Retinal pigment epithelial cell (primary cell): Measurements from ENCODE around the gene DNPH1.

Experiments used
- DNase-seq: peaks from one replicate; pipeline ENCODE4 v3.0.0-alpha.2; 2010; ENCODE audit warnings: low read depth
- H3K4me3 ChIP-seq: 2 replicates; pipeline ENCODE4 v1.5.1; 2011; ENCODE audit warnings: mild to moderate bottlenecking, low read length, control low read depth, moderate library complexity
- TF ChIP-seq, protein P1 (sequence below): conservative IDR thresholded peaks from 2 replicates; pipeline ENCODE4 v1.5.1; 2011; ENCODE audit warnings: low read depth, low read length, control low read depth, inconsistent platforms

The DNPH1 gene

DNA sequence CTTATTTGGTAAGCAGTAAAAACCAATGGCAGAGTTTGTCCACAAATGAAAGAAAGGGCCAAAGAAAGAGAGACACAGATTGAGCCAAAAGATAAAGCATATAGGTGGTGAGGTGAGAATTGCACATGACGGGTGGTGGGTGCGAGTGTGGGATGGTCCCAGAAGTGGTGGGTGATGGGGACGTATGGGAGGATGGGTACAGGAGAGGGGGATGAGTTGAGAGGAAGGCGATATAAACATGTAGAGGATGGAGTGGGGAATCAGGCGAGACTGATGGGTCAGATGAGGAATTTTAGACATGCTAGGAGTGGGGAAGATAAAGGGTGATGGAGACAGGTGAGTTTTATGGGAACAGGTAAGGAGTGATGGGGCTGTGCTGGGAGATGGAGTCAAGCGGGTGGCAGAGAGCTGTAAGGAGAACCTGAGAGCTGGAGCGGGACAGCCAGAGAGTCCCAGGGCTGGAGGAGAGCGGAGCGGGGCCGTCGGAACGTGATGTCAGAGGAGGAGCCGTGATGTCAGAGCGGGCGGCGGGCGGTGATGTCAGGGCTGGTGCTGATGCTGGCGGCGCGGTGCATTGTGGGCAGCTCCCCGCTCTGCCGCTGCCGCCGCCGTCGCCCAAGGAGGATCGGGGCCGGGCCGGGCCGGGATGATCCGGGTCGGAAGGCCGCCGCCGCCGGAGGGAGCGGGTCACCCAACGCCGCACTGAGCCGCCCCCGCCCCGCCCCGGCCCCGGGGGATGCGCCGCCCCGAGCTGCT lies 13.8 kb upstream of the DNPH1 start, which contains the start of gene TTBK1:
TSS of gene TTBK1 (plus strand) at position 574 of the 756 bp plus-strand sequence. CDS start 3,180 bp downstream, outside the sequence.
- TF ChIP-seq, protein P1, sequence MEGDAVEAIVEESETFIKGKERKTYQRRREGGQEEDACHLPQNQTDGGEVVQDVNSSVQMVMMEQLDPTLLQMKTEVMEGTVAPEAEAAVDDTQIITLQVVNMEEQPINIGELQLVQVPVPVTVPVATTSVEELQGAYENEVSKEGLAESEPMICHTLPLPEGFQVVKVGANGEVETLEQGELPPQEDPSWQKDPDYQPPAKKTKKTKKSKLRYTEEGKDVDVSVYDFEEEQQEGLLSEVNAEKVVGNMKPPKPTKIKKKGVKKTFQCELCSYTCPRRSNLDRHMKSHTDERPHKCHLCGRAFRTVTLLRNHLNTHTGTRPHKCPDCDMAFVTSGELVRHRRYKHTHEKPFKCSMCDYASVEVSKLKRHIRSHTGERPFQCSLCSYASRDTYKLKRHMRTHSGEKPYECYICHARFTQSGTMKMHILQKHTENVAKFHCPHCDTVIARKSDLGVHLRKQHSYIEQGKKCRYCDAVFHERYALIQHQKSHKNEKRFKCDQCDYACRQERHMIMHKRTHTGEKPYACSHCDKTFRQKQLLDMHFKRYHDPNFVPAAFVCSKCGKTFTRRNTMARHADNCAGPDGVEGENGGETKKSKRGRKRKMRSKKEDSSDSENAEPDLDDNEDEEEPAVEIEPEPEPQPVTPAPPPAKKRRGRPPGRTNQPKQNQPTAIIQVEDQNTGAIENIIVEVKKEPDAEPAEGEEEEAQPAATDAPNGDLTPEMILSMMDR, result no peak
- no peak for DNase-seq
- H3K4me3 ChIP-seq, result no peak within 1 kb of the TSS

- DNase-seq, result no peak
- H3K4me3 ChIP-seq, result no peak overlapping the region
- TF ChIP-seq, protein P1, result no peak
These were observed 12.2 kb upstream of the DNPH1 start for GRCh38 chr6:43241446-43241845.

GRCh38 chr6:43240950-43241349 lies 11.7 kb upstream of the DNPH1 start:
- H3K4me3 ChIP-seq, result no peak overlapping the region
- no peak for DNase-seq
- TF ChIP-seq, protein P1, result no peak

DNA sequence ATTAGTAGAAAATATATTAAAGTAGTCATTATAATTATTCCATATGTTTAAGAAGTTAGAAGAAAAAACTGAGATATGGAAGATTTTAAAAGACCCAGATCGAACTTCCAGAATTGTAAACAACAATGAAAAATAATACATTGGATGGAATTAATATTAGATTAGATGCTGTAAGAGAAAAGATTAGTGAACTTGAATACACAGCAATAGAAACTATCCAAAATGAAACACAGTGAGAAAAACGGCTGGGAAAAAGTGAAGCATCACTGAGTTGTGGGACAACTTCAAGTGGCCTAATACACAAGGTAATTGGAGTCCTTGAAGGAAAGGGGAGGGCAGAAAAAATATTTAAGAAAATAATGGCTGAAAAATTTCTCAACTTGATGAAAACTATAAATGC lies 9.8 kb upstream of the DNPH1 start:
- no peak for DNase-seq
- TF ChIP-seq, protein P1, result no peak
- H3K4me3 ChIP-seq, result no peak overlapping the region

DNA sequence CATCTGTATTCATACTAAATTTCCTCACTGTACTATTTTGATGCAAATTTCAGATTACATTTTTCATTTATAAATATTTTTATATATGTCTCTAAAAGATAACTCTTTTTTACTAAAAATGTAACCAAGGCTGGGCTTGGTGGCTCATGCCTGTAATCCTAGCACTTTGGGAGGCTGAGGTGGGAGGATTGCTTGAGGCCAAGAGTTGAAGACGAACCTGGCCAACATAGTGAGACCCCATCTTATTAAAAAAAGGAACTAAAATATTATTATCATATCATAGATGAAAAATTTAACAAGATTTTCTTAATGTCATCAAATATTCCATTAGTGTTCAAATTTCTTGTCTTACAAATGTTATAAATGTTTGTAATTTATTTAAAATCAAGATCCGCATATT lies 6.6 kb upstream of the DNPH1 start:
- no peak overlapping the region for H3K4me3 ChIP-seq
- TF ChIP-seq, protein P1, result no peak
- DNase-seq, result no peak

- no peak overlapping the region for H3K4me3 ChIP-seq
- TF ChIP-seq, protein P1, result no peak
- DNase-seq, result no peak
These were observed 2.6 kb upstream of the DNPH1 start for GRCh38 chr6:43231735-43232450.
